Right atrium auricular region (tissue), 2 donors: ENCODE results near the gene CDH13. TPM values are rescaled to one million over a fixed set of nuclear protein-coding genes. Genes with fewer than 3 reads are reported as not detected.

Experiments used
- DNase-seq: peaks from one replicate; pipeline ENCODE4 v3.0.0-alpha.2; 2019; ENCODE audit warnings: low spot score
- H3K27ac ChIP-seq, 2 donors: fragments of 200-600 bp; sonication (generic); 1 replicate in 1 of 2; 2 replicates in 1 of 2; pipeline ENCODE4 v1.5.1; 2016 to 2019
- H3K27me3 ChIP-seq, 2 donors: fragments of 200-600 bp; sonication (generic); one replicate each; pipeline versions ENCODE4 v1.5.1 to v1.6.0; 2017 to 2019
- H3K36me3 ChIP-seq: fragments of 200-600 bp; sonication (generic); one replicate; pipeline ENCODE4 v1.5.1; 2016
- H3K4me1 ChIP-seq, 2 donors: fragments of 200-600 bp; sonication (generic); one replicate each; pipeline versions ENCODE4 v1.5.1 to v1.6.0; 2017 to 2019
- H3K4me3 ChIP-seq, 2 donors: fragments of 200-600 bp; sonication (generic); 1 replicate in 1 of 2; 2 replicates in 1 of 2; pipeline ENCODE4 v1.5.1; 2017 to 2019; ENCODE audit warnings: mild to moderate bottlenecking in 1 of 2, moderate library complexity in 1 of 2
- H3K9me3 ChIP-seq, 2 donors: fragments of 200-600 bp; sonication (generic); one replicate each; pipeline ENCODE4 v1.5.1; 2019
- CTCF ChIP-seq, 2 donors: fragments of 200-600 bp; sonication (generic); IDR thresholded peaks; one replicate each; pipeline ENCODE4 v1.5.1; 2019; ENCODE audit warnings: antibody characterized with exemption in 2 of 2
- total RNA-seq, 2 donors: library from RNA; depleted of rRNA; stranded (reverse); fragments of >200 nt; gene quantifications; one replicate each; pipeline ENCODE4 v1.1.0, GENCODE V29; 2016

The CDH13 gene
- total RNA-seq, 2 donors from 2014 or later, result 75.4 to 85.9 TPM

GRCh38 chr16:83508295-83508694 is 881.5 kb downstream of the CDH13 start:
- no peak overlapping the region for H3K4me3 ChIP-seq
- no peak for DNase-seq
- no peaks in the 10 kb centered on the region for H3K27me3 ChIP-seq
- H3K27ac ChIP-seq, result no peak overlapping the region
- no peaks in the 10 kb centered on the region for H3K36me3 ChIP-seq
- no peaks in the 10 kb centered on the region for H3K9me3 ChIP-seq
- H3K4me1 ChIP-seq, result no peaks in the 10 kb centered on the region
- no peak for TF ChIP-seq CTCF (IDR thresholded peaks at IDR 0.05)

GRCh38 chr16:83509316-83509715 is 882.5 kb downstream of the CDH13 start:
- no peaks in the 10 kb centered on the region for H3K4me1 ChIP-seq

GRCh38 chr16:83510906-83511305 is 884.1 kb downstream of the CDH13 start:
- H3K36me3 ChIP-seq, result no peaks in the 10 kb centered on the region
- H3K27me3 ChIP-seq, result no peaks in the 10 kb centered on the region
- no peak overlapping the region for H3K27ac ChIP-seq
- no peak overlapping the region for H3K4me3 ChIP-seq
- H3K9me3 ChIP-seq, result no peaks in the 10 kb centered on the region
- TF ChIP-seq CTCF (IDR thresholded peaks at IDR 0.05), result no peak
- no peak for DNase-seq
- no peaks in the 10 kb centered on the region for H3K4me1 ChIP-seq

More at GRCh38 chr16:83509316-83509715, 882.5 kb downstream of the CDH13 start:
- H3K27ac ChIP-seq, result no peak overlapping the region
- H3K36me3 ChIP-seq, result no peaks in the 10 kb centered on the region
- no peaks in the 10 kb centered on the region for H3K27me3 ChIP-seq
- H3K4me3 ChIP-seq, result no peak overlapping the region
- no peak for TF ChIP-seq CTCF (IDR thresholded peaks at IDR 0.05)
- no peaks in the 10 kb centered on the region for H3K9me3 ChIP-seq
- no peak for DNase-seq

GRCh38 chr16:83513008-83513755 is 886.4 kb downstream of the CDH13 start:
- no peaks in the 10 kb centered on the region for H3K27me3 ChIP-seq
- DNase-seq, result no peak
- H3K4me1 ChIP-seq, result no peaks in the 10 kb centered on the region
- H3K4me3 ChIP-seq, result no peak overlapping the region
- H3K9me3 ChIP-seq, result peaks cover 0 to 9% of the 10 kb centered on the region in 2 donors
- TF ChIP-seq CTCF (IDR thresholded peaks at IDR 0.05), result no peak
- no peak overlapping the region for H3K27ac ChIP-seq
- H3K36me3 ChIP-seq, result no peaks in the 10 kb centered on the region

GRCh38 chr16:83515395-83515794 is 888.6 kb downstream of the CDH13 start:
- no peaks in the 10 kb centered on the region for H3K27me3 ChIP-seq
- H3K36me3 ChIP-seq, result no peaks in the 10 kb centered on the region
- H3K4me3 ChIP-seq, result no peak overlapping the region
- peaks cover 0 to 9% of the 10 kb centered on the region in 2 donors for H3K9me3 ChIP-seq
- no peak for DNase-seq
- no peaks in the 10 kb centered on the region for H3K4me1 ChIP-seq
- no peak for TF ChIP-seq CTCF (IDR thresholded peaks at IDR 0.05)
- H3K27ac ChIP-seq, result no peak overlapping the region

GRCh38 chr16:83516931-83517330 is 890.2 kb downstream of the CDH13 start:
- H3K4me3 ChIP-seq, result no peak overlapping the region
- H3K9me3 ChIP-seq, result peaks cover 0 to 9% of the 10 kb centered on the region in 2 donors
- no peak for TF ChIP-seq CTCF (IDR thresholded peaks at IDR 0.05)
- H3K4me1 ChIP-seq, result no peaks in the 10 kb centered on the region
- H3K27ac ChIP-seq, result no peak overlapping the region
- H3K27me3 ChIP-seq, result no peaks in the 10 kb centered on the region
- H3K36me3 ChIP-seq, result no peaks in the 10 kb centered on the region
- no peak for DNase-seq
